HepG2 (cell line): ENCODE measurements around the gene MT4. TPM values are rescaled to one million over a fixed set of nuclear protein-coding genes. Genes with fewer than 3 reads are reported as not detected.

ENCODE experiments used
- DPF2 ChIP-seq: sonication (generic); formaldehyde crosslinking; IDR thresholded peaks from 2 replicates; pipeline ENCODE4 v1.4.0; 2020; ENCODE audit warnings: mild to moderate bottlenecking, low read depth, missing genetic modification reagents, borderline replicate concordance
- HHEX ChIP-seq: IDR thresholded peaks from 2 replicates; pipeline ENCODE4 v1.6.1; 2016; ENCODE audit warnings: control low read depth
- HNF4A ChIP-seq: sonication (generic); formaldehyde crosslinking; IDR thresholded peaks from 2 replicates; pipeline ENCODE4 v1.4.0; 2020; ENCODE audit warnings: missing genetic modification reagents
- MXI1 ChIP-seq: IDR thresholded peaks from 3 replicates; pipeline ENCODE4 v1.6.1; 2012; ENCODE audit warnings: low read depth, low read length, inconsistent platforms, borderline replicate concordance
- PRDM10 ChIP-seq: sonication (generic); formaldehyde crosslinking; IDR thresholded peaks from 2 replicates; pipeline ENCODE4 v1.4.0; 2020; ENCODE audit warnings: low read depth, missing genetic modification reagents
- RORA ChIP-seq: sonication (generic); formaldehyde crosslinking; IDR thresholded peaks from 2 replicates; pipeline ENCODE4 v1.5.0; 2020; ENCODE audit warnings: mild to moderate bottlenecking, missing genetic modification reagents, moderate library complexity
- TCF12 ChIP-seq, 2 experiments: fragments of 450-650 bp in 1 of 2; sonication (generic) in 1 of 2; formaldehyde crosslinking in 1 of 2; IDR thresholded peaks; 2 replicates each; pipeline versions ENCODE4 v1.6.1 to v1.8.0; 2017 to 2022; ENCODE audit warnings: antibody characterized with exemption in 1 of 2, mild to moderate bottlenecking in 1 of 2, missing genetic modification reagents in 1 of 2, moderate library complexity in 1 of 2
- ZBTB3 ChIP-seq: sonication (generic); formaldehyde crosslinking; IDR thresholded peaks from 2 replicates; pipeline ENCODE4 v1.4.0; 2020; ENCODE audit warnings: low read depth, mild to moderate bottlenecking, moderate library complexity, missing genetic modification reagents, borderline replicate concordance
- ZBTB7A ChIP-seq: sonication (generic); formaldehyde crosslinking; IDR thresholded peaks from 2 replicates; pipeline ENCODE4 v1.8.0; 2022; ENCODE audit warnings: mild to moderate bottlenecking, missing genetic modification reagents
- ZFP36L2 ChIP-seq: sonication (generic); formaldehyde crosslinking; IDR thresholded peaks from 2 replicates; pipeline ENCODE4 v1.4.0; 2020; ENCODE audit warnings: missing genetic modification reagents
- ZIK1 ChIP-seq: sonication (generic); formaldehyde crosslinking; IDR thresholded peaks from 2 replicates; pipeline ENCODE4 v1.5.0; 2020; ENCODE audit warnings: mild to moderate bottlenecking, low read depth, missing genetic modification reagents, borderline replicate concordance
- ZNF292 ChIP-seq: sonication (generic); formaldehyde crosslinking; IDR thresholded peaks from 2 replicates; pipeline ENCODE4 v1.8.1; 2022; ENCODE audit warnings: mild to moderate bottlenecking, low read depth, missing genetic modification reagents, borderline replicate concordance
- ZNF350 ChIP-seq: sonication (generic); formaldehyde crosslinking; IDR thresholded peaks from 2 replicates; pipeline ENCODE4 v1.4.0; 2020; ENCODE audit warnings: mild to moderate bottlenecking, low read depth, missing genetic modification reagents, borderline replicate concordance
- ZNF441 ChIP-seq: sonication (generic); formaldehyde crosslinking; IDR thresholded peaks from 2 replicates; pipeline ENCODE4 v1.7.0; 2021; ENCODE audit warnings: missing genetic modification reagents, borderline replicate concordance
- ZNF644 ChIP-seq: IDR thresholded peaks from 2 replicates; pipeline ENCODE4 v1.6.1; 2016; ENCODE audit warnings: low read depth
- ZNF746 ChIP-seq: sonication (generic); formaldehyde crosslinking; IDR thresholded peaks from 2 replicates; pipeline ENCODE4 v1.8.0; 2022; ENCODE audit warnings: mild to moderate bottlenecking, missing genetic modification reagents
- ZNF772 ChIP-seq: sonication (generic); formaldehyde crosslinking; IDR thresholded peaks from 2 replicates; pipeline ENCODE4 v1.5.0; 2020; ENCODE audit warnings: mild to moderate bottlenecking, missing genetic modification reagents
- polyA plus RNA-seq, 8 experiments: library from polyadenylated mRNA; depleted of rRNA in 3 of 8; stranded (reverse) in 7 of 8; unstranded in 1 of 8; fragments of >200 nt; fragmentation: Illumina TruSeq in 4 of 8; extraction: Trizol in 4 of 8; gene quantifications; 2 replicates each; pipeline versions ENCODE4 v1.2.1 to v1.2.3, GENCODE V29; 2011 to 2016; ENCODE audit warnings: low read depth in 4 of 8, missing spikeins in 1 of 8, mixed read lengths in 1 of 8; ENCODE audit not compliant: insufficient read depth in 1 of 8
- total RNA-seq, 5 experiments: library from RNA; depleted of rRNA; stranded (reverse); fragments of >200 nt; fragmentation: Illumina TruSeq; extraction: Trizol; gene quantifications; 2 replicates each; pipeline ENCODE4 v1.2.3, GENCODE V29; 2016; ENCODE audit warnings: low read depth in 1 of 5
- TF ChIP-seq, protein P1 (sequence below): sonication (generic); formaldehyde crosslinking; IDR thresholded peaks from 2 replicates; pipeline ENCODE4 v1.8.0; 2022; ENCODE audit warnings: mild to moderate bottlenecking, missing genetic modification reagents; ENCODE audit not compliant: insufficient replicate concordance
- TF ChIP-seq, protein P2 (sequence below): sonication (generic); formaldehyde crosslinking; IDR thresholded peaks from 2 replicates; pipeline ENCODE4 v1.5.1; 2020; ENCODE audit warnings: missing genetic modification reagents, mild to moderate bottlenecking, borderline replicate concordance
- TF ChIP-seq, protein P3 (sequence below): sonication (generic); formaldehyde crosslinking; conservative IDR thresholded peaks from 2 replicates; pipeline ENCODE4 v1.8.0; 2022; ENCODE audit warnings: low read depth, missing genetic modification reagents

Gene MT4
- total and polyA plus RNA-seq, 2 of the 13 experiments (the other 11 are each of a cell fraction or from before 2014, with no cell fraction given): not detected

DNA sequence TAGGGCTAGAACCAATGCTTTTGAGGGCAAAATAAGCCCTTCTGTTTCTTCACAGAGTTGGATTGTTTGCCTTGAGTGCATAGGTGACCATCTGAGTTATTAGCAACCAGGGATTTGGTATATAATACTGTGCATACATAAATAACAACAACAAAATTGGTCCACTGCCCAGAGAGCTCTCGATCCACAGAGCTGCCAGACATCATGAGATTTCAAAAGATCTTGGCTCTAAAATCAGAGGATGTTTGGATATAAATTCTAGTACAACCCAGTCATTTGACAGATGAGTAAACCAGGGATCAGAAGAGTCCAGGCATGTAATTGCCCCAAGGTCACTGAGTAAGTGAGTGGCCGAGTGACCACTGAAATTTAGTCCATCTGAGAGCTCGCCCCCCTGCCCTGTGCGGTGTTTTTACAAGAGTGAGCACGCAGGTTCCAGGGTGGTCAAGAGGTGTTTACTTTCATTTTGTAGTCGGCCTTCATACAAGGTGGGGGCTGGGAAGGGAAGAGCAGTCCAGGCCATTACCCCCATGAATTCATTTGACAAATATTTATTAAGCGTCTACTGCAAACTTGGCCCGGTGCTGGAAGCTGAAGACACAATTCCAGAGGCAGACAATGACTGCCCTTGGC lies 41.7 kb downstream of the MT4 start (continued):
- TF ChIP-seq, protein P1, sequence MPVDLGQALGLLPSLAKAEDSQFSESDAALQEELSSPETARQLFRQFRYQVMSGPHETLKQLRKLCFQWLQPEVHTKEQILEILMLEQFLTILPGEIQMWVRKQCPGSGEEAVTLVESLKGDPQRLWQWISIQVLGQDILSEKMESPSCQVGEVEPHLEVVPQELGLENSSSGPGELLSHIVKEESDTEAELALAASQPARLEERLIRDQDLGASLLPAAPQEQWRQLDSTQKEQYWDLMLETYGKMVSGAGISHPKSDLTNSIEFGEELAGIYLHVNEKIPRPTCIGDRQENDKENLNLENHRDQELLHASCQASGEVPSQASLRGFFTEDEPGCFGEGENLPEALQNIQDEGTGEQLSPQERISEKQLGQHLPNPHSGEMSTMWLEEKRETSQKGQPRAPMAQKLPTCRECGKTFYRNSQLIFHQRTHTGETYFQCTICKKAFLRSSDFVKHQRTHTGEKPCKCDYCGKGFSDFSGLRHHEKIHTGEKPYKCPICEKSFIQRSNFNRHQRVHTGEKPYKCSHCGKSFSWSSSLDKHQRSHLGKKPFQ (CRISPR knock-in tag): peak; percentile 85
- peak; percentile 79; the same call in 1 of the 2 replicates for TF ChIP-seq ZNF292 (CRISPR knock-in tag)
- peak; percentile 51; the same call in 1 of the 2 replicates for TF ChIP-seq ZBTB3 (CRISPR knock-in tag)
- TF ChIP-seq ZNF772: no peak
- no peak for TF ChIP-seq ZIK1 (CRISPR knock-in tag)
- peak; percentile 75; the same call in 1 of the 2 replicates for TF ChIP-seq ZNF746 (CRISPR knock-in tag)
- peak; percentile 82 for TF ChIP-seq DPF2 (CRISPR knock-in tag)
- peak; percentile 42 for TF ChIP-seq HNF4A (CRISPR knock-in tag)
- no peak for TF ChIP-seq ZBTB7A (CRISPR knock-in tag)
- no peak for TF ChIP-seq RORA (CRISPR knock-in tag)
- TF ChIP-seq PRDM10 (CRISPR knock-in tag): no peak
- TF ChIP-seq HHEX (CRISPR knock-in tag): peak; percentile 55
- TF ChIP-seq MXI1: 0 out of 3 replicates have a peak, but pooled peaks have one; percentile 52
- TF ChIP-seq ZFP36L2 (CRISPR knock-in tag): no peak
- TF ChIP-seq TCF12 (IDR thresholded peaks at IDR 0.05): no peak
- TF ChIP-seq TCF12 (CRISPR knock-in tag; IDR thresholded peaks at IDR 0.05): no peak
- no peak; the same call in 1 of the 2 replicates for TF ChIP-seq ZNF350 (CRISPR knock-in tag)
- peak; percentile 32; the same call in 1 of the 2 replicates for TF ChIP-seq ZNF644
- TF ChIP-seq, protein P2, sequence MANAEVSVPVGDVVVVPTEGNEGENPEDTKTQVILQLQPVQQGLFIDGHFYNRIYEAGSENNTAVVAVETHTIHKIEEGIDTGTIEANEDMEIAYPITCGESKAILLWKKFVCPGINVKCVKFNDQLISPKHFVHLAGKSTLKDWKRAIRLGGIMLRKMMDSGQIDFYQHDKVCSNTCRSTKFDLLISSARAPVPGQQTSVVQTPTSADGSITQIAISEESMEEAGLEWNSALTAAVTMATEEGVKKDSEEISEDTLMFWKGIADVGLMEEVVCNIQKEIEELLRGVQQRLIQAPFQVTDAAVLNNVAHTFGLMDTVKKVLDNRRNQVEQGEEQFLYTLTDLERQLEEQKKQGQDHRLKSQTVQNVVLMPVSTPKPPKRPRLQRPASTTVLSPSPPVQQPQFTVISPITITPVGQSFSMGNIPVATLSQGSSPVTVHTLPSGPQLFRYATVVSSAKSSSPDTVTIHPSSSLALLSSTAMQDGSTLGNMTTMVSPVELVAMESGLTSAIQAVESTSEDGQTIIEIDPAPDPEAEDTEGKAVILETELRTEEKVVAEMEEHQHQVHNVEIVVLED (CRISPR knock-in tag): peak; percentile 55; the same call in 1 of the 2 replicates
- 0 out of 2 replicates have a peak, but pooled peaks have one; percentile 8 for TF ChIP-seq ZNF441 (CRISPR knock-in tag)
- TF ChIP-seq, protein P3, sequence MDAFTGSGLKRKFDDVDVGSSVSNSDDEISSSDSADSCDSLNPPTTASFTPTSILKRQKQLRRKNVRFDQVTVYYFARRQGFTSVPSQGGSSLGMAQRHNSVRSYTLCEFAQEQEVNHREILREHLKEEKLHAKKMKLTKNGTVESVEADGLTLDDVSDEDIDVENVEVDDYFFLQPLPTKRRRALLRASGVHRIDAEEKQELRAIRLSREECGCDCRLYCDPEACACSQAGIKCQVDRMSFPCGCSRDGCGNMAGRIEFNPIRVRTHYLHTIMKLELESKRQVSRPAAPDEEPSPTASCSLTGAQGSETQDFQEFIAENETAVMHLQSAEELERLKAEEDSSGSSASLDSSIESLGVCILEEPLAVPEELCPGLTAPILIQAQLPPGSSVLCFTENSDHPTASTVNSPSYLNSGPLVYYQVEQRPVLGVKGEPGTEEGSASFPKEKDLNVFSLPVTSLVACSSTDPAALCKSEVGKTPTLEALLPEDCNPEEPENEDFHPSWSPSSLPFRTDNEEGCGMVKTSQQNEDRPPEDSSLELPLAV (CRISPR knock-in tag): no peak
